Activated effector memory CD4-positive, alpha-beta T cell treated with anti-CD3 and anti-CD28 coated beads, Interleukin-2, amount 50 U/mL, for 16 hours (primary cell): ENCODE results near the gene CCN6.
"Not testable (repeated sequence)": the region's sequence is repeated elsewhere in the genome, so short reads cannot be mapped to it uniquely, and the experiment has no call there.

Experiments
- DNase-seq: peaks from one replicate; pipeline ENCODE4 v3.0.0-alpha.2; 2020

Gene CCN6

GRCh38 chr6:112054555-112055190, 769 bp downstream of the CCN6 start:
- DNase-seq, result no peak

GRCh38 chr6:112058243-112059032, 4.5 kb downstream of the CCN6 start:
- DNase-seq, result no peak

GRCh38 chr6:112061605-112062004, 7.7 kb downstream of the CCN6 start:
- no peak for DNase-seq

- no peak for DNase-seq
Measured at GRCh38 chr6:112062966-112063365, 9.1 kb downstream of the CCN6 start.

GRCh38 chr6:112065426-112065986, 11.6 kb downstream of the CCN6 start:
- no peak for DNase-seq

GRCh38 chr6:112066606-112067005, 12.7 kb downstream of the CCN6 start:
- DNase-seq, result no peak

- no peak for DNase-seq
Measured at GRCh38 chr6:112081569-112081968, 27.7 kb downstream of the CCN6 start.

- DNase-seq, result no peak
Measured at GRCh38 chr6:112085286-112086065, 31.6 kb downstream of the CCN6 start.

- DNase-seq, result no peak
Measured at GRCh38 chr6:112086744-112087135, 32.8 kb downstream of the CCN6 start.

GRCh38 chr6:112087136-112087911, 33.4 kb downstream of the CCN6 start, which contains the start of the genes FAM229B and TUBE1:
FAM229B (plus strand) TSS chr6:112087591; CDS start chr6:112099284, 11,693 bp downstream.
TUBE1 (minus strand) TSS chr6:112087482; CDS start chr6:112087434, 48 bp downstream.
- DNase-seq, result peak; percentile 95

- no peak for DNase-seq
Measured at GRCh38 chr6:112087916-112088315, 34.0 kb downstream of the CCN6 start.

- DNase-seq, result no peak
Measured at GRCh38 chr6:112096901-112097300, 43.0 kb downstream of the CCN6 start.

- DNase-seq, result no peak
Measured at GRCh38 chr6:112100561-112100960, 46.7 kb downstream of the CCN6 start.

- not testable (repeated sequence) for DNase-seq
Measured at GRCh38 chr6:112106026-112106425, 52.1 kb downstream of the CCN6 start.

GRCh38 chr6:112106562-112106961, 52.7 kb downstream of the CCN6 start:
- DNase-seq, result no peak

- DNase-seq, result no peak
Measured at GRCh38 chr6:112109262-112109661, 55.4 kb downstream of the CCN6 start.

- DNase-seq, result no peak
Measured at GRCh38 chr6:112113431-112113830, 59.5 kb downstream of the CCN6 start.

- DNase-seq, result no peak
Measured at GRCh38 chr6:112113918-112114317, 60.0 kb downstream of the CCN6 start.

GRCh38 chr6:112114577-112115223, 60.8 kb downstream of the CCN6 start:
- DNase-seq, result no peak

GRCh38 chr6:112116221-112116620, 62.3 kb downstream of the CCN6 start:
- no peak for DNase-seq

GRCh38 chr6:112117554-112117953, 63.6 kb downstream of the CCN6 start:
- DNase-seq, result no peak

- DNase-seq, result no peak
Measured at GRCh38 chr6:112118034-112118433, 64.1 kb downstream of the CCN6 start.
